ENCODE measurements around the gene ITGB1BP1.

GRCh38 chr2:9365498-9366019, 57.8 kb downstream of the ITGB1BP1 start:
- no peak for TF ChIP-seq EZH2phosphoT487 (IDR thresholded peaks at IDR 0.05; ENCODE audit: borderline replicate concordance, low read depth, low read length)
- TF ChIP-seq, protein P1, sequence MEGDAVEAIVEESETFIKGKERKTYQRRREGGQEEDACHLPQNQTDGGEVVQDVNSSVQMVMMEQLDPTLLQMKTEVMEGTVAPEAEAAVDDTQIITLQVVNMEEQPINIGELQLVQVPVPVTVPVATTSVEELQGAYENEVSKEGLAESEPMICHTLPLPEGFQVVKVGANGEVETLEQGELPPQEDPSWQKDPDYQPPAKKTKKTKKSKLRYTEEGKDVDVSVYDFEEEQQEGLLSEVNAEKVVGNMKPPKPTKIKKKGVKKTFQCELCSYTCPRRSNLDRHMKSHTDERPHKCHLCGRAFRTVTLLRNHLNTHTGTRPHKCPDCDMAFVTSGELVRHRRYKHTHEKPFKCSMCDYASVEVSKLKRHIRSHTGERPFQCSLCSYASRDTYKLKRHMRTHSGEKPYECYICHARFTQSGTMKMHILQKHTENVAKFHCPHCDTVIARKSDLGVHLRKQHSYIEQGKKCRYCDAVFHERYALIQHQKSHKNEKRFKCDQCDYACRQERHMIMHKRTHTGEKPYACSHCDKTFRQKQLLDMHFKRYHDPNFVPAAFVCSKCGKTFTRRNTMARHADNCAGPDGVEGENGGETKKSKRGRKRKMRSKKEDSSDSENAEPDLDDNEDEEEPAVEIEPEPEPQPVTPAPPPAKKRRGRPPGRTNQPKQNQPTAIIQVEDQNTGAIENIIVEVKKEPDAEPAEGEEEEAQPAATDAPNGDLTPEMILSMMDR (conservative IDR thresholded peaks at IDR 0.05; ENCODE audit: low read length): no peak

Measured in OCI-LY7 (cell line).